ENCODE measurements around the gene MITD1. TPM values are rescaled to one million over a fixed set of nuclear protein-coding genes. Genes with fewer than 3 reads are reported as not detected.
A peak's percentile ranks its signal among the peaks of the same experiment; 100 is the strongest.

Gene MITD1
- total and polyA plus RNA-seq, 2 of the 13 experiments (the other 11 are each of a cell fraction or from before 2014, with no cell fraction given), result 17.8 to 43.7 TPM

DNA sequence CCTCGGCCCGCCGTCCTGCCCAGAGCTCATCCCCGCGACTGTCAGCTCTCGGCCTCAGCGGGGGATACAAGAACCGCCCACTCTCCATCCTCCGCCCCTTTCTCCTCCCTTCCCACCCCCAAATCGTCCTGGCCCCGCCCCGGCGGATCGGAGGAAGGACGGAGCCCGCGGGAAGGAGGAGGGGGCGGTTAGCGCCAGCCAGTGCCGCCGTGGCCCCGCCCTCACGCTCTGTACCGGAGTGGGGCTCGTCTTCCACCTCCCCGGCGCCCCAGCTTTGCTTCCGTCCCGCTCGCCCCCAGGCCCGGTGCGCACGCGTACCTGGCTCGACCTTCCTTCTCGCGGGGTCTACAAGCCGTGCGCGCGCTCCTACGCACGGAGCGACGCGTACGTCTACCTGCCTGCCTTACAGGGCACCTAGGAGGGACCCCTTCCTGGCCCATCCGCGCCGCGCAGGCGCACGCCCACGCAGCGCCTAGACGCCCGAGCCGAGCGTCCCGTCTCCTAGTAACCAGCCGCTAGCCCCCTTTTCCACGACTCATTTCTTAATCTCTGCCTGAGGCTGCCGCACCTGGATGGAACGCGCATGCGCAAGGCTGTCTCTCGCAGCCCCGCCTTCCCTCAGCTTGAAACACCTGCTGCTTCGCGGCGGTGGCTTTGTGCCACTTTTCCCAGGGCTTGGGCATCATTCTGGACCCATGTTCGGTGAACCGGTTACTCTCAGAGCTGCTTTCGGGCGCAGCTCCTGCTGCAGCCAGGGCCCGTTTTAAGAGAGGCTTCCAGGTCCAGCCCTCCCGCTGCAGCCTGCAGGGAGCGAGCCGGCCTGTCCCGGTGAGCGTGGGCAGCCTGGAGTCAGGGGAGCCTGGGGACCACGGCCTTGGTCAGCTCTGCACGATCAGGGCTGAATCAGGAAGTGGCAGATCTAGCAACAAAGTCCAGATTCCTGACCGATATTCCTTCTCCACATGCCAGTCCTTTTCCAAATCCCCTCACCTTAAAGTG lies 39.4 kb downstream of the MITD1 start, which contains the start of gene C2orf15 (continued):
- TF ChIP-seq, protein P1, sequence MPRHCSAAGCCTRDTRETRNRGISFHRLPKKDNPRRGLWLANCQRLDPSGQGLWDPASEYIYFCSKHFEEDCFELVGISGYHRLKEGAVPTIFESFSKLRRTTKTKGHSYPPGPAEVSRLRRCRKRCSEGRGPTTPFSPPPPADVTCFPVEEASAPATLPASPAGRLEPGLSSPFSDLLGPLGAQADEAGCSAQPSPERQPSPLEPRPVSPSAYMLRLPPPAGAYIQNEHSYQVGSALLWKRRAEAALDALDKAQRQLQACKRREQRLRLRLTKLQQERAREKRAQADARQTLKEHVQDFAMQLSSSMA (CRISPR knock-in tag; IDR thresholded peaks at IDR 0.05), result peak; percentile 60; the same call in 1 of the 2 replicates
- 0 out of 2 replicates have a peak, but pooled peaks have one; percentile 58 for TF ChIP-seq ZSCAN22 (CRISPR knock-in tag; IDR thresholded peaks at IDR 0.05)
- TF ChIP-seq, protein P2, sequence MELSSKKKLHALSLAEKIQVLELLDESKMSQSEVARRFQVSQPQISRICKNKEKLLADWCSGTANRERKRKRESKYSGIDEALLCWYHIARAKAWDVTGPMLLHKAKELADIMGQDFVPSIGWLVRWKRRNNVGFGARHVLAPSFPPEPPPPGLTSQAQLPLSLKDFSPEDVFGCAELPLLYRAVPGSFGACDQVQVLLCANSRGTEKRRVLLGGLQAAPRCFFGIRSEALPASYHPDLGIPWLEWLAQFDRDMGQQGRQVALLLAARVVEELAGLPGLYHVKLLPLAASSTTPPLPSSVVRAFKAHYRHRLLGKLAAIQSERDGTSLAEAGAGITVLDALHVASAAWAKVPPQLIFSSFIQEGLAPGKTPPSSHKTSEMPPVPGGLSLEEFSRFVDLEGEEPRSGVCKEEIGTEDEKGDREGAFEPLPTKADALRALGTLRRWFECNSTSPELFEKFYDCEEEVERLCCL (CRISPR knock-in tag; IDR thresholded peaks at IDR 0.05; ENCODE audit: borderline replicate concordance), result peak; percentile 80; the same call in 1 of the 2 replicates
- TF ChIP-seq ZNF781 (CRISPR knock-in tag; IDR thresholded peaks at IDR 0.05; ENCODE audit: borderline replicate concordance, not compliant biosample characterization), result no peak
- TF ChIP-seq ZMAT3 (CRISPR knock-in tag; conservative IDR thresholded peaks at IDR 0.05), result peak; percentile 69
- peak; percentile 46 for TF ChIP-seq TAF15 (IDR thresholded peaks at IDR 0.05; ENCODE audit: low read depth, low read length, poor library complexity, severe bottlenecking)
- TF ChIP-seq SIN3B (IDR thresholded peaks at IDR 0.05; ENCODE audit: low read length), result 0 out of 2 replicates have a peak, but pooled peaks have one; percentile 18
- TF ChIP-seq, protein P3, sequence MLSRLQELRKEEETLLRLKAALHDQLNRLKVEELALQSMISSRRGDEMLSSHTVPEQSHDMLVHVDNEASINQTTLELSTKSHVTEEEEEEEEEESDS (CRISPR knock-in tag; IDR thresholded peaks at IDR 0.05; ENCODE audit: borderline replicate concordance), result no peak
- TF ChIP-seq, protein P4, sequence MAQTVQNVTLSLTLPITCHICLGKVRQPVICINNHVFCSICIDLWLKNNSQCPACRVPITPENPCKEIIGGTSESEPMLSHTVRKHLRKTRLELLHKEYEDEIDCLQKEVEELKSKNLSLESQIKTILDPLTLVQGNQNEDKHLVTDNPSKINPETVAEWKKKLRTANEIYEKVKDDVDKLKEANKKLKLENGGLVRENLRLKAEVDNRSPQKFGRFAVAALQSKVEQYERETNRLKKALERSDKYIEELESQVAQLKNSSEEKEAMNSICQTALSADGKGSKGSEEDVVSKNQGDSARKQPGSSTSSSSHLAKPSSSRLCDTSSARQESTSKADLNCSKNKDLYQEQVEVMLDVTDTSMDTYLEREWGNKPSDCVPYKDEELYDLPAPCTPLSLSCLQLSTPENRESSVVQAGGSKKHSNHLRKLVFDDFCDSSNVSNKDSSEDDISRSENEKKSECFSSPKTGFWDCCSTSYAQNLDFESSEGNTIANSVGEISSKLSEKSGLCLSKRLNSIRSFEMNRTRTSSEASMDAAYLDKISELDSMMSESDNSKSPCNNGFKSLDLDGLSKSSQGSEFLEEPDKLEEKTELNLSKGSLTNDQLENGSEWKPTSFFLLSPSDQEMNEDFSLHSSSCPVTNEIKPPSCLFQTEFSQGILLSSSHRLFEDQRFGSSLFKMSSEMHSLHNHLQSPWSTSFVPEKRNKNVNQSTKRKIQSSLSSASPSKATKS (CRISPR knock-in tag; IDR thresholded peaks at IDR 0.05), result no peak
- TF ChIP-seq, protein P5, sequence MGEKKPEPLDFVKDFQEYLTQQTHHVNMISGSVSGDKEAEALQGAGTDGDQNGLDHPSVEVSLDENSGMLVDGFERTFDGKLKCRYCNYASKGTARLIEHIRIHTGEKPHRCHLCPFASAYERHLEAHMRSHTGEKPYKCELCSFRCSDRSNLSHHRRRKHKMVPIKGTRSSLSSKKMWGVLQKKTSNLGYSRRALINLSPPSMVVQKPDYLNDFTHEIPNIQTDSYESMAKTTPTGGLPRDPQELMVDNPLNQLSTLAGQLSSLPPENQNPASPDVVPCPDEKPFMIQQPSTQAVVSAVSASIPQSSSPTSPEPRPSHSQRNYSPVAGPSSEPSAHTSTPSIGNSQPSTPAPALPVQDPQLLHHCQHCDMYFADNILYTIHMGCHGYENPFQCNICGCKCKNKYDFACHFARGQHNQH (CRISPR knock-in tag; IDR thresholded peaks at IDR 0.05), result peak; percentile 84
- TF ChIP-seq SIX1 (CRISPR knock-in tag; IDR thresholded peaks at IDR 0.05; ENCODE audit: borderline replicate concordance), result no peak; the same call in 1 of the 2 replicates
- TF ChIP-seq ZMYM3 (CRISPR knock-in tag; IDR thresholded peaks at IDR 0.05), result peak; percentile 55; the same call in 1 of the 2 replicates
- TF ChIP-seq ZNF605 (CRISPR knock-in tag; IDR thresholded peaks at IDR 0.05), result peak; percentile 71; the same call in 1 of the 2 replicates
- 0 out of 2 replicates have a peak, but pooled peaks have one; percentile 31 for TF ChIP-seq NFKBIZ (CRISPR knock-in tag; IDR thresholded peaks at IDR 0.05)
- TF ChIP-seq, protein P6, sequence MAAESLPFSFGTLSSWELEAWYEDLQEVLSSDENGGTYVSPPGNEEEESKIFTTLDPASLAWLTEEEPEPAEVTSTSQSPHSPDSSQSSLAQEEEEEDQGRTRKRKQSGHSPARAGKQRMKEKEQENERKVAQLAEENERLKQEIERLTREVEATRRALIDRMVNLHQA (CRISPR knock-in tag; IDR thresholded peaks at IDR 0.05), result no peak
- TF ChIP-seq RBM22 (optimal IDR thresholded peaks at IDR 0.05; ENCODE audit: low read length), result no peak
- TF ChIP-seq PHF8 (CRISPR knock-in tag; IDR thresholded peaks at IDR 0.05), result peak; percentile 88
- peak; percentile 70 for TF ChIP-seq KMT2A (CRISPR knock-in tag; IDR thresholded peaks at IDR 0.05)
- TF ChIP-seq, protein P7, sequence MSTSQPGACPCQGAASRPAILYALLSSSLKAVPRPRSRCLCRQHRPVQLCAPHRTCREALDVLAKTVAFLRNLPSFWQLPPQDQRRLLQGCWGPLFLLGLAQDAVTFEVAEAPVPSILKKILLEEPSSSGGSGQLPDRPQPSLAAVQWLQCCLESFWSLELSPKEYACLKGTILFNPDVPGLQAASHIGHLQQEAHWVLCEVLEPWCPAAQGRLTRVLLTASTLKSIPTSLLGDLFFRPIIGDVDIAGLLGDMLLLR (CRISPR knock-in tag; IDR thresholded peaks at IDR 0.05), result peak; percentile 64
- TF ChIP-seq SATB2 (CRISPR knock-in tag; IDR thresholded peaks at IDR 0.05), result no peak; the same call in 1 of the 2 replicates
- peak; percentile 75; the same call in 1 of the 2 replicates for TF ChIP-seq MAF1 (CRISPR knock-in tag; IDR thresholded peaks at IDR 0.05; ENCODE audit: borderline replicate concordance)
- no peak for TF ChIP-seq ZNF879 (CRISPR knock-in tag; IDR thresholded peaks at IDR 0.05)

Measured in HepG2 (cell line).